GM23338 (cell line): ENCODE measurements around the gene GLB1L3. TPM values are rescaled to one million over a fixed set of nuclear protein-coding genes. Genes with fewer than 3 reads are reported as not detected.
"Not testable (repeated sequence)": the region's sequence is repeated elsewhere in the genome, so short reads cannot be mapped to it uniquely, and the experiment has no call there.

Source experiments
- ATAC-seq: fragments of 200-7000 bp; cut with Tn5 transposase; 3 replicates; pipeline ENCODE4 v1.9.1; 2020
- DNase-seq: peaks from one replicate; pipeline ENCODE4 v3.0.0-alpha.2; 2015; ENCODE audit warnings: low spot score
- H2AFZ ChIP-seq: fragments of 200-600 bp; sonication (generic); 2 replicates; pipeline ENCODE4 v1.8.0; 2016; ENCODE audit warnings: antibody characterized with exemption, mild to moderate bottlenecking, moderate library complexity
- H3F3A ChIP-seq: fragments of 200-600 bp; sonication (generic); replicated peaks from 2 replicates; pipeline ENCODE4 v1.8.0; 2017; ENCODE audit warnings: antibody characterized with exemption, mixed run types, low read depth
- H3K27ac ChIP-seq: fragments of 200-600 bp; sonication (generic); 2 replicates; pipeline ENCODE4 v1.6.1; 2016; ENCODE audit warnings: low read depth
- H3K27me3 ChIP-seq: fragments of 200-600 bp; sonication (generic); 2 replicates; pipeline ENCODE4 v1.8.0; 2016; ENCODE audit warnings: mild to moderate bottlenecking, mixed run types, moderate library complexity; ENCODE audit not compliant: insufficient read depth
- H3K36me3 ChIP-seq: fragments of 200-600 bp; sonication (generic); 2 replicates; pipeline ENCODE4 v1.8.0; 2016; ENCODE audit warnings: mild to moderate bottlenecking; ENCODE audit not compliant: insufficient read depth
- H3K4me1 ChIP-seq: fragments of 200-600 bp; sonication (generic); 2 replicates; pipeline ENCODE4 v1.8.0; 2016; ENCODE audit warnings: mild to moderate bottlenecking, moderate library complexity; ENCODE audit not compliant: insufficient read depth
- H3K4me2 ChIP-seq: fragments of 200-600 bp; sonication (generic); 2 replicates; pipeline ENCODE4 v1.7.1; 2017; ENCODE audit warnings: mixed run types
- H3K4me3 ChIP-seq: fragments of 200-600 bp; sonication (generic); 2 replicates; pipeline ENCODE4 v1.6.1; 2016; ENCODE audit warnings: mixed run types
- H3K79me2 ChIP-seq: fragments of 200-600 bp; sonication (generic); replicated peaks from 2 replicates; pipeline ENCODE4 v1.8.0; 2017; ENCODE audit warnings: mild to moderate bottlenecking; ENCODE audit not compliant: insufficient read depth
- H3K9me2 ChIP-seq: fragments of 200-600 bp; sonication (generic); 2 replicates; pipeline ENCODE4 v1.8.0; 2017; ENCODE audit not compliant: insufficient read depth
- H4K20me1 ChIP-seq: fragments of 200-600 bp; sonication (generic); replicated peaks from 2 replicates; pipeline ENCODE4 v1.8.0; 2017; ENCODE audit warnings: mild to moderate bottlenecking; ENCODE audit not compliant: insufficient read depth
- H3K27ac Mint-ChIP-seq: 2 replicates; pipeline ENCODE4 v1.8.0; 2020; ENCODE audit warnings: inconsistent platforms, mild to moderate bottlenecking, moderate library complexity, mixed read lengths
- H3K27me3 Mint-ChIP-seq: 3 replicates; pipeline ENCODE4 v1.8.0; 2022; ENCODE audit warnings: low read depth, mild to moderate bottlenecking, moderate library complexity, mixed read lengths, inconsistent platforms; ENCODE audit not compliant: insufficient read depth, poor library complexity
- H3K36me3 Mint-ChIP-seq: 3 replicates; pipeline ENCODE4 v1.8.0; 2021; ENCODE audit warnings: low read depth, mild to moderate bottlenecking, inconsistent platforms, moderate library complexity, mixed read lengths
- H3K4me1 Mint-ChIP-seq: 3 replicates; pipeline ENCODE4 v1.8.0; 2020; ENCODE audit warnings: mild to moderate bottlenecking, inconsistent platforms, mixed read lengths
- H3K4me3 Mint-ChIP-seq: 3 replicates; pipeline ENCODE4 v1.8.0; 2021; ENCODE audit warnings: moderate library complexity, mild to moderate bottlenecking, inconsistent platforms, mixed read lengths
- H3K9me3 Mint-ChIP-seq: 3 replicates; pipeline ENCODE4 v1.8.0; 2020; ENCODE audit warnings: moderate library complexity, mild to moderate bottlenecking, inconsistent platforms, mixed read lengths
- CREB1 ChIP-seq: fragments of 250-450 bp; sonication (Bioruptor Pico); IDR thresholded peaks from 2 replicates; pipeline ENCODE4 v1.5.0; 2020; ENCODE audit warnings: low read depth, mild to moderate bottlenecking, moderate library complexity
- JUNB ChIP-seq: IDR thresholded peaks from one replicate; pipeline ENCODE4 v1.6.1; 2016; ENCODE audit warnings: antibody characterized with exemption; ENCODE audit not compliant: unreplicated experiment
- NANOG ChIP-seq: IDR thresholded peaks from 2 replicates; pipeline ENCODE4 v1.6.1; 2016; ENCODE audit warnings: antibody characterized with exemption, borderline replicate concordance
- POLR2AphosphoS5 ChIP-seq: IDR thresholded peaks from 2 replicates; pipeline ENCODE4 v1.6.1; 2016; ENCODE audit warnings: antibody characterized with exemption, low read depth
- STAT1 ChIP-seq: IDR thresholded peaks from one replicate; pipeline ENCODE4 v1.6.1; 2016; ENCODE audit warnings: antibody characterized with exemption; ENCODE audit not compliant: unreplicated experiment
- ZNF331 ChIP-seq: fragments of 250-450 bp; sonication (Bioruptor Pico); IDR thresholded peaks from 2 replicates; pipeline ENCODE4 v1.5.0; 2020; ENCODE audit warnings: low read depth, mild to moderate bottlenecking, moderate library complexity
- ZNF462 ChIP-seq: fragments of 250-450 bp; sonication (Bioruptor Pico); IDR thresholded peaks from 2 replicates; pipeline ENCODE4 v1.5.0; 2020; ENCODE audit warnings: mild to moderate bottlenecking, moderate library complexity
- polyA plus RNA-seq: library from polyadenylated mRNA; unstranded; fragments of >200 nt; fragmentation: Nextera tagmentation; extraction: Ambion mirVana; gene quantifications from 2 replicates; pipeline ENCODE4 v1.2.1, GENCODE V29; 2016
- total RNA-seq: library from RNA; depleted of rRNA; stranded (reverse); fragments of >200 nt; shearing (Covaris generic); gene quantifications from 2 replicates; pipeline ENCODE4 v1.2.3, GENCODE V29; 2014
- TF ChIP-seq, protein P1 (sequence below): IDR thresholded peaks from one replicate; pipeline ENCODE4 v1.6.1; 2018; ENCODE audit warnings: antibody characterized with exemption; ENCODE audit not compliant: unreplicated experiment
- TF ChIP-seq, protein P2 (sequence below), 2 experiments: fragments of 200-600 bp in 1 of 2; sonication (generic) in 1 of 2; conservative IDR thresholded peaks; 2 replicates each; pipeline versions ENCODE4 v1.5.1 to v1.6.1; 2016 to 2017; ENCODE audit warnings: antibody characterized with exemption in 2 of 2, low read depth in 2 of 2, mild to moderate bottlenecking in 2 of 2, moderate library complexity in 1 of 2

GLB1L3 gene
- total and polyA plus RNA-seq, 2 experiments from 2014 or later: 28.8 to 33.1 TPM

GRCh38 chr11:134281635-134282034, 5.5 kb downstream of the GLB1L3 start:
- H3K36me3 ChIP-seq: peaks cover 21% of the 10 kb centered on the region
- H3F3A ChIP-seq, H3K9me2 ChIP-seq, H3K4me3 ChIP-seq, ATAC-seq, H3K27ac Mint-ChIP-seq, H3K4me3 Mint-ChIP-seq, H3K27me3 Mint-ChIP-seq, H2AFZ ChIP-seq, H4K20me1 ChIP-seq, H3K27ac ChIP-seq, H3K9me3 Mint-ChIP-seq, H3K4me2 ChIP-seq, DNase-seq, H3K27me3 ChIP-seq: not testable (repeated sequence)
- H3K79me2 ChIP-seq: peaks cover 24% of the 10 kb centered on the region
- peaks cover 12% of the 10 kb centered on the region for H3K4me1 ChIP-seq
- H3K4me1 Mint-ChIP-seq: peaks cover 22% of the 10 kb centered on the region
- peaks cover 70% of the 10 kb centered on the region for H3K36me3 Mint-ChIP-seq

DNA sequence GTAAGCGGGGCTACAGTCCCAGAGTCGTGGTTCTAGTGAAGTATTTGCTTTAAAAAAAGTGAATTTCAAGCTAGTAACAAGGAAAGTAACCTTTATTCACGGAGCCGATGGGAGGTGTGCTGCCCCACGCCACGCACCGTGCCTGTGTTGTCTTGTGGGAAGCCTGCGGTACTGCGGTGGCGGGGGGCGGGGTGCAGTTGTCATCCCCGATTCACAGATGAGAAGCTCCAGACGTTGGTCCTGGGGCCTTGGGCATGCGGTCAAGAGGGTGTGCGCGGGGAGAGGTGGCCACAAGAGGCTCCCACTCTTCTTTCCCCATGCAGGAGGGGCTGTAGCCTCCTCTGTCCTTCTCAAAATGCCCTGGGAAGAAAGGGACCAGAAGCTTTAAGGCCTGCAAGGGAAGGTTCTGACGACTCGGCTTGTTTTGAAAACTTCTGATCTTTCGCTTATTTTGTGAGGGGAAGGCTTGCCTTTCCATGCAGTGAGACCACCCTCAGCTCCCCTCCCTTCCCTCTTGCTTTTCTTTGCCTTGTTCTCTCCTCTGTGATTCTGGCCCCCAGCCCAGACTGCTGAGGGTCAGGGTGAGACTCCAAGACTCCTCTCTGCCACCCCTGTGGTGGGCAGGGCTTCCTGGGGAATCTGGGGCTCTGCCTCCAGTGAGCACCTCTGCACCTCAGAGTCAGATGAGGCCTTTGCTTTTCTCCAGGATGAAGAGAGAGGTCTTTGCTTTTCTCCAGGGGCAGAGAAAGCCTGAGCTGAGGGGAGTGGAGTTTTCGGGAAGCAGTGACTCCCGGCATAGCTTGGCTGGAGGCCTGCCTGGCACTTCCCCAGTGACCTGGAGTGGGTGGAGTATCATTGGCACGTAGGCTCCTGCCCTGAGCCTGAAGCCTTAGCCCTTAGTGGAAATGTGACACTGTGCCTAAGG, 6.2 kb downstream of the GLB1L3 start:
- H4K20me1 ChIP-seq: no peaks in the 10 kb centered on the region
- no peak overlapping the region for H3K4me3 ChIP-seq
- peaks cover 72% of the 10 kb centered on the region for H3K36me3 Mint-ChIP-seq
- no peak overlapping the region for H3K27ac ChIP-seq
- peaks cover 24% of the 10 kb centered on the region for H3K79me2 ChIP-seq
- no peaks in the 10 kb centered on the region for H3K9me2 ChIP-seq
- peaks cover 21% of the 10 kb centered on the region for H3K36me3 ChIP-seq
- H2AFZ ChIP-seq: no peak overlapping the region
- no peaks in the 10 kb centered on the region; the same call in 1 of the 2 replicates for H3F3A ChIP-seq
- no peak overlapping the region for H3K4me3 Mint-ChIP-seq
- DNase-seq (no peak), ATAC-seq (peak; percentile 11; the same call in 2 of the 3 replicates)
- H3K4me1 ChIP-seq: peaks cover 12% of the 10 kb centered on the region
- H3K4me1 Mint-ChIP-seq: peaks cover 23% of the 10 kb centered on the region
- H3K9me3 Mint-ChIP-seq: no peaks in the 10 kb centered on the region
- H3K27me3 Mint-ChIP-seq: peaks cover 2% of the 10 kb centered on the region
- no peak overlapping the region for H3K27ac Mint-ChIP-seq
- no peaks in the 10 kb centered on the region for H3K27me3 ChIP-seq
- no peak overlapping the region for H3K4me2 ChIP-seq
- no peak for TF ChIP-seq ZNF331
- TF ChIP-seq, protein P1, sequence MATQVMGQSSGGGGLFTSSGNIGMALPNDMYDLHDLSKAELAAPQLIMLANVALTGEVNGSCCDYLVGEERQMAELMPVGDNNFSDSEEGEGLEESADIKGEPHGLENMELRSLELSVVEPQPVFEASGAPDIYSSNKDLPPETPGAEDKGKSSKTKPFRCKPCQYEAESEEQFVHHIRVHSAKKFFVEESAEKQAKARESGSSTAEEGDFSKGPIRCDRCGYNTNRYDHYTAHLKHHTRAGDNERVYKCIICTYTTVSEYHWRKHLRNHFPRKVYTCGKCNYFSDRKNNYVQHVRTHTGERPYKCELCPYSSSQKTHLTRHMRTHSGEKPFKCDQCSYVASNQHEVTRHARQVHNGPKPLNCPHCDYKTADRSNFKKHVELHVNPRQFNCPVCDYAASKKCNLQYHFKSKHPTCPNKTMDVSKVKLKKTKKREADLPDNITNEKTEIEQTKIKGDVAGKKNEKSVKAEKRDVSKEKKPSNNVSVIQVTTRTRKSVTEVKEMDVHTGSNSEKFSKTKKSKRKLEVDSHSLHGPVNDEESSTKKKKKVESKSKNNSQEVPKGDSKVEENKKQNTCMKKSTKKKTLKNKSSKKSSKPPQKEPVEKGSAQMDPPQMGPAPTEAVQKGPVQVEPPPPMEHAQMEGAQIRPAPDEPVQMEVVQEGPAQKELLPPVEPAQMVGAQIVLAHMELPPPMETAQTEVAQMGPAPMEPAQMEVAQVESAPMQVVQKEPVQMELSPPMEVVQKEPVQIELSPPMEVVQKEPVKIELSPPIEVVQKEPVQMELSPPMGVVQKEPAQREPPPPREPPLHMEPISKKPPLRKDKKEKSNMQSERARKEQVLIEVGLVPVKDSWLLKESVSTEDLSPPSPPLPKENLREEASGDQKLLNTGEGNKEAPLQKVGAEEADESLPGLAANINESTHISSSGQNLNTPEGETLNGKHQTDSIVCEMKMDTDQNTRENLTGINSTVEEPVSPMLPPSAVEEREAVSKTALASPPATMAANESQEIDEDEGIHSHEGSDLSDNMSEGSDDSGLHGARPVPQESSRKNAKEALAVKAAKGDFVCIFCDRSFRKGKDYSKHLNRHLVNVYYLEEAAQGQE: no peak
- no peak for TF ChIP-seq ZNF462 (CRISPR knock-in tag)
- TF ChIP-seq STAT1: no peak
- TF ChIP-seq CREB1: no peak
- no peak for TF ChIP-seq POLR2AphosphoS5
- no peak for TF ChIP-seq NANOG
- TF ChIP-seq JUNB: no peak
- TF ChIP-seq, protein P2, sequence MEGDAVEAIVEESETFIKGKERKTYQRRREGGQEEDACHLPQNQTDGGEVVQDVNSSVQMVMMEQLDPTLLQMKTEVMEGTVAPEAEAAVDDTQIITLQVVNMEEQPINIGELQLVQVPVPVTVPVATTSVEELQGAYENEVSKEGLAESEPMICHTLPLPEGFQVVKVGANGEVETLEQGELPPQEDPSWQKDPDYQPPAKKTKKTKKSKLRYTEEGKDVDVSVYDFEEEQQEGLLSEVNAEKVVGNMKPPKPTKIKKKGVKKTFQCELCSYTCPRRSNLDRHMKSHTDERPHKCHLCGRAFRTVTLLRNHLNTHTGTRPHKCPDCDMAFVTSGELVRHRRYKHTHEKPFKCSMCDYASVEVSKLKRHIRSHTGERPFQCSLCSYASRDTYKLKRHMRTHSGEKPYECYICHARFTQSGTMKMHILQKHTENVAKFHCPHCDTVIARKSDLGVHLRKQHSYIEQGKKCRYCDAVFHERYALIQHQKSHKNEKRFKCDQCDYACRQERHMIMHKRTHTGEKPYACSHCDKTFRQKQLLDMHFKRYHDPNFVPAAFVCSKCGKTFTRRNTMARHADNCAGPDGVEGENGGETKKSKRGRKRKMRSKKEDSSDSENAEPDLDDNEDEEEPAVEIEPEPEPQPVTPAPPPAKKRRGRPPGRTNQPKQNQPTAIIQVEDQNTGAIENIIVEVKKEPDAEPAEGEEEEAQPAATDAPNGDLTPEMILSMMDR (conservative IDR thresholded peaks at IDR 0.05; ENCODE audit: low read depth in 2 of 2): no peak
